Right renal pelvis (tissue), 4 donors: ENCODE data around the gene SNX7. TPM values are rescaled to one million over a fixed set of nuclear protein-coding genes. Genes with fewer than 3 reads are reported as not detected.

Experiments
- DNase-seq, 4 donors: peaks; one replicate each; pipeline ENCODE4 v3.0.0-alpha.2; 2013; ENCODE audit warnings: low read depth in 4 of 4, low spot score in 3 of 4, missing footprints in 1 of 4
- polyA plus RNA-seq, 4 donors: library from polyadenylated mRNA; unstranded; fragments of 120-200 nt; gene quantifications; one replicate each; pipeline ENCODE4 v1.2.1, GENCODE V29; 2013; ENCODE audit not compliant: insufficient read length in 4 of 4

SNX7 gene
- polyA plus RNA-seq, 4 donors: 38.2 to 47.8 (median 43.5) TPM

DNA sequence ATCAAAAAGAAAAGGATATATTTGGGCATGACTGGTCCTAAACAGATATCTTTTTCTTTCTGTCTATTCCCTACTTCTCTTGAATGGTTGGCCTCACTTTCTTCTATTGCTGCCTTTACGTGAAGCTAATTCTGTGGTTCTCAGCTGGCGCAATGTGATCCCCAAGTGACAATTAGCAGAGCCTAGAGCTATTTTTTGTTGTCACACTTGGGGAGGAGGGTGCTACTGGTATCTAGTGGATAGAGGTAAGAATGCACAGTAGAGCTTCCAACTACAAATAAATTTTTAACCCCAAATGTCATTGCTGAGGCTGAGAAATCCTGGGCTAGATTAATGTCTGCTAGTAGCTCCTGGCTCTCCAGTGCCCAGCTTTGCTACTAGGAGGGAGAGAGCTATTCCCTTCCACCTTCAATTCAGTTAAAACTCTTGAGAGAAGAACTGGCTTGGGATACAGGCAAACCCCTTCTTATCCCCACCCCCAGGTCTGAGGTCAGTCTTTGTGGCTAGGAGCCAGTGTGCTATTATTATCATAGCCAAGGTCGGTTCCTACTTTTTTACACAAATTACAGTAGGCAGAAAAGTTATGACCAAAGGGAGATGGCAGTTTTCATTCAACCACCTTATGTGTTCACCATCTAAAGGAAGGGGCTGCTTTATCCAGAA lies 102.1 kb downstream of the SNX7 start:
- no peak for DNase-seq

DNA sequence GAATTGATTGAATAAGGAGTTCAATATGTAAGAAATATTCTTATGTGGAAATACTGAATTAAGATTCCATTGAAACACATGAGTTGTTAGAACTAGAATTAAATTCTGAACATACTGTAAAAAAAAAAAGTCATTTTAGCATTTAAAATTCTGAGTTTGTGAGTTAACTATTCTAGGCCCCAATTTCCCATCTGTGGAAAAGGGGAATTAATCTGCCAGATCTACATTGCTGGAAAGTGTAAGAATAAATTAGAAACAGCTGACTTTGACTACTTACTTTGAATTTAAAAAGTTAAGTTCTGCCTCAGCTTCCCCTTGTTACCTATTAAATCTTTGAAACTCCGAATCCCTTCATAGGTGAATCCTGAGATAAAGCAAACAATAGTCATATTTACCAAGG lies 103.0 kb downstream of the SNX7 start:
- no peak for DNase-seq

DNA sequence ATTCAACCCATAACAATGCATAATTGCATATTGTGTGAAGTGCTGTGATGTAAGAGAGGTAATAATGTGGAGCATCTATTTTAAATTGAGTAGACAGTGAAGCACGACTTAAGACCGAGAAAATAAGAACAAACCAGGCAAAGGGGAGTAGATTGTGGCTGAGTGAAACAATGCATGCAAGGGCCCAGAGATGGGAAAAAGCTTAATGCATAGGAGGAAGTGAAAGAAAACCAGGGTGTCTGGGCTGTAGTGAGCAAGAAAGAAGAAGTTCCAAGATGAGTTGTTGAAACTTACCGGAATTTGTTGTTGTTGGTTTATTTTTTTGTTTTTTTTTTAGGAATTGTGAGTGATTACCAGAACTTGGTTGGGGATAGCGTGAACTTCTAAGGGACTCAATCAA lies 104.7 kb downstream of the SNX7 start:
- DNase-seq: no peak

DNA sequence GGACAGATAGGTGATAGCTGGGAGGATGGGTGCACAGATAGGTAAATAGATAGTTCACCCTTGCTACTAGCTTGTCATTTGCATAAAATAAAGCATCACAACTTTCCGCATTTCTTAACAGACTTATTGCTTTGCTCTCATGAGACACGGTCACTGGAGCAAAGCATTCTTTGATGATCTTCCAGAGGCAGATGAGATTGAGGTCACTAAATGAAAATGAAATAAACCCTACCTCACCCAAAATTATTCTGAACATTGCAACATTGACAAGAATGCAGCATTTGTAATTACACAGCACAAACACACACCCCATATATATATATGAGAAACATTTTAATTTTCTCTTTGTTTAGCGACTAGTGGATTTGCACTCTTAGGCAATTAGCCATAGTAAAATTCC lies 107.6 kb downstream of the SNX7 start:
- DNase-seq: no peak

GRCh38 chr1:98781906-98782305 lies 120.4 kb downstream of the SNX7 start:
- DNase-seq: no peak

GRCh38 chr1:98783821-98784220 lies 122.3 kb downstream of the SNX7 start:
- DNase-seq: no peak

DNA sequence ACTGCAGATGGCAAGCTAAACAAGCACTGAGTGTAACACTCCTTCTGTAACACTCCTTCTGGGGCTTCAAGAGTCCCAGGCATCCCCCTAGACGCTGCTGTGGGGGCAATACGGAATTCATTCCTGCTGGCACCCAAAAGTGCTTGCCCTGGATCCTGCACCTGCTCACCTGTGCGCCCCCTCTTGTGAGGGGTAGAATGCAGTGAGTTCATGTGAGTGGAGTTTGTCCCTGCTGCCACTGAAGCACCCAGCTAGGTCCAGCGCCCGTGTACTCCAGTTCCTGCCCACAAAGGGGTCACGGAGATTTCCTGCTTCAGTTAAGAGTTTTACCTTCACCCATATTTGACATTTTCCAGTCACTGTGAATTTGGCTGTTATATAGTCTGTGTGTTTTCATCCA lies 130.0 kb downstream of the SNX7 start:
- DNase-seq: no peak

GRCh38 chr1:98792123-98792522 lies 130.6 kb downstream of the SNX7 start:
- DNase-seq: no peak

DNA sequence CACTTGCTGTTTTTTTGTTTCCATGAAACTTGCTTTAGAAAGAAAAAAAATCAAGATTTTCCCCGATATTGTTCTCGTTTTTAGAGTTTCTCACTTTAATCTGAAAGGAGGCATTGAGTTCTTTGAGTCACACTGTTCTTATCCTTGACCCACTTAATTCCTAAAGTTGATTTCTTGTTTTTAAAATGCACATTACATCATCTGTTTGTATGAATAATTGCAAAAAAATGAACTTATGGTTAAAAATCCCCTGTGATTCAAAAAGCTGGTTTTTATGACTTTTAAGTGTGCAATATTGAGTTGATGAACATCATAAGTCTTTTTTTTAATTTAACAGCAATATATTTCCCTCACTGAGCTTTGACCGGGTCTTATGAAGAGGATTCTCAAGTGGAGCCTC lies 131.6 kb downstream of the SNX7 start:
- DNase-seq: no peak

DNA sequence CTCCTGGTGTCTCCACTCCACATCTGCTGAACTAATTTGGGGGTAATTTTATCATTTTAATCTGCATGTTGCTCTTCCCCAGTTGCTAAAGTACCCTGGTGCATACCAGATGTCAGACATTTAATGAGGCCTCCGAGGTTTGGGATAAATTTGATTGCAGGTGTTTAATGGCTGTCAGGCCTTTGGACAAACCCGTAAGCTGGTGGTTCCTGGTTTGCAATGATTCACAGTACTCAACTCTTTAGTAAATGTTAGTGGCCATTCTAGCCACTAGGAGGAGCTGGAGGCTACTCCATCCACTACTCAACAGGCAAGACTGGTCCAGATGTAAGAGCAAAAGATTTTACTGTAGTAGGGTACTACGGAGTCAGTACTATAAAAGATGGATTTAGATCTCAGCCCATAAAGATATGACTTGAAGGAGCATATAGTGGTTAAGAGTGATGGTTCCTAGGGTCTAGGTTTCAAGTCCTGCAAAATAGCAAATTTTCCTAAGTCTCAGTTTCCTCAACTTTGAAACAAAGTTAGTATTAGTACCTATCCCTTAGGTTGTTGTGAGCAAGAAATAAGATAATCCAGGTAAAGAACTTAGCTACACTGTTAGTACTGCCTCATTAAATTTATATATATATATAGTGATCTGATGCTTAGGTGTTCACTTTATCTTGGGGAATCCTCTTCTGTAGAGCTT lies 132.8 kb downstream of the SNX7 start:
- peak; percentile 31 to 65 (median 48) for DNase-seq

DNA sequence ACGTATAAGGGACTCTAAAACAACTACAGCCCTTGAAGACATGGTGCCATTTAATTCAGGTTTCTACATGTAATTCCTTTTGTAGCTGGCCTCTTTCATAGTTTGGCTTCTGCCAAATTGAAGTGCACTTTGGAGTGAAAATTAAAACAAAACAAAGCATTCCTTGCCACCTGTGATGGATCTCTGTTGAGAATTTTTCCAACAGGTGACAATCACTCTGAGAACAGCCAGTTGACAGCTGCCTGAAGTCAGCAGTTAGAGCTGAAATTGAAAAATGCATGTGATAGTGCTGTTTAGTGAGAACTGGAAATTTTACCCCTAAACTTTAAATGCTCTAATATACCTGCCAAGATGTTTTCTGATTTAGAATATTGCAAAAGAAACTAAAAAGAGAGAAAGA lies 134.5 kb downstream of the SNX7 start:
- no peak for DNase-seq

DNA sequence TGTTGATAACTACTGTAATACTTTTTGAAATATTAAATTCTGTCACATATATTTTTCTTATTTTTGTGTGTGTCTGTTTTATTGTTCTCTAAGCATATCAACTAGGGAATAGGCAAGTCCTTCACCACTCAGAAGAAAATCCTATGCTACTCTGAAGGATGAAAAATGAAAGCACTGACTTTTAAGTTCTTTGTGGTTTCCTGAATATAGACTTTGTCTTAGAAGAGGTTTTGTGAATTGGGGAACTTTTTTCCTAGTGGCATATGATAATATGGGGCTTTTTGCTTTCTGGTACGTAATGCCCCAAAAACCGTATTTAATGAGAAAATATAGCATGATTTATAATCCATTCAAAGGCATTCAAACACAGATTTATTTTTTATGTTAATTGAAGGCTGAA lies 136.0 kb downstream of the SNX7 start:
- no peak for DNase-seq
